KOPT-K1 (cell line): ENCODE measurements around the gene ZBTB21.

Source experiments
- H3K27ac ChIP-seq: fragments of 200-600 bp; sonication (generic); 2 replicates; pipeline ENCODE4 v1.5.1; 2016; ENCODE audit warnings: antibody characterized with exemption, mild to moderate bottlenecking, low read depth, low read length; ENCODE audit not compliant: poor library complexity, severe bottlenecking
- H3K36me3 ChIP-seq: fragments of 200-600 bp; sonication (generic); 2 replicates; pipeline ENCODE4 v1.5.1; 2017; ENCODE audit warnings: antibody characterized with exemption, mild to moderate bottlenecking, low read length, moderate library complexity; ENCODE audit not compliant: insufficient read depth
- H3K9me3 ChIP-seq: fragments of 200-600 bp; sonication (generic); 2 replicates; pipeline ENCODE4 v1.5.1; 2017; ENCODE audit warnings: antibody characterized with exemption, low read length, mild to moderate bottlenecking; ENCODE audit not compliant: insufficient read depth, poor library complexity, severe bottlenecking

ZBTB21 gene

DNA sequence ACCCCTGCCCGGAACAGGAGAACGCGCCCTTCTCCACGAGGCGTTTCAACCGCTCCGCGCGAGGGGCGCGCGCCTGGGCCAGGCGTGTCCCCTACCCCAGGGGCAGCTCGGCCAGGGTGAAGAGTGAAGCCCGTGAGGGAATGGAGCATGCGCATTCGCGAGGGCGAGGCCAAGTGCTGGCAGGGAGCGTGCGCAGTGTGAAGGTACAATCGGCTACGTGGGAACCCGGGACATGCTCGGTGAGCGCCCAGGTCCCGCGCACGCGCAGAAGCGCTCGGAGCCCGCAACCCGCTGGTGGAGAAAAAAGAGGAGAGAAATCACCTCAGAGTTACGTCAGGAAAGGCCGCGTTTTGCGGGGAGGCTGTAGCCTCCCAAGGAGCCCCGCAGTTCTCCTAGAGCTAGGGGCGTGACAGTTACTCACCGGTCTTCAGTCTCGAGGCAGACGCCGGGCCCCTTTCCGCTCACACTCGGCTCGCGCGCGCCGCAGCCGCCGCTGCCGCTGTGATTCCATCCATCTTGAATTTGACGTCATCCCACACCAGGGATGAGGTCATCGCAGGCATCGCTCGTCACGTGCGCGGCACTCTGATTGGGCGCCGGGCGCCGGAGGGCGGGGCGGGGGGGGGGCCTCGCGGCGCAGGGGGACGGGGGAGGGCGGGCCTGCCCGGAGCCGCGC lies at the start of gene ZBTB21:
ZBTB21 (minus strand) TSS at position 530 of the 676 bp plus-strand sequence. CDS start 16,265 bp downstream, outside the sequence.
- H3K27ac ChIP-seq, result peak within 1 kb of the TSS; percentile 92
- H3K36me3 ChIP-seq, result peaks cover 21% of the 10 kb centered on the region
- peaks cover 4% of the 10 kb centered on the region for H3K9me3 ChIP-seq

DNA sequence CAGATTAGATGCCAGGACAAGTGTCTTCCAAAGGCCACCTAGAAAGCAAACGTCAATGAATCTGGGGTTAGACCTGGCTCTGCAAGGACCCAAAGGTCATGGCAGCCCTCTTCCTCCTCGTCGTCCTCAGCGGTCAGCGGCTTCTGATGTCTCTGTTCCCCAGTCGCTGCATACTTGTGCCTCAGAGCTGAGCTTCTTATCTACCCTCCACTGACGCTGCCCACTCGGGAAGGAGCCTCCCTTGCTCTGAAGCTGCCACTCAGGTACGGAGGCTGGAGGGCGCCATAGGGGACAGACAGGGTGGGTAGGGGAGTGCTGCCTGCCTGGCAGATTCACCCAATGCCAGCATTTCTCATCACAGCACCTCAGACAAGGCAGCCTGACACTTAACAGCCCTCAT lies 49.6 kb upstream of the ZBTB21 start:
- H3K9me3 ChIP-seq, result no peaks in the 10 kb centered on the region
- no peaks in the 10 kb centered on the region for H3K36me3 ChIP-seq
- H3K27ac ChIP-seq, result peak overlapping the region; percentile 99

DNA sequence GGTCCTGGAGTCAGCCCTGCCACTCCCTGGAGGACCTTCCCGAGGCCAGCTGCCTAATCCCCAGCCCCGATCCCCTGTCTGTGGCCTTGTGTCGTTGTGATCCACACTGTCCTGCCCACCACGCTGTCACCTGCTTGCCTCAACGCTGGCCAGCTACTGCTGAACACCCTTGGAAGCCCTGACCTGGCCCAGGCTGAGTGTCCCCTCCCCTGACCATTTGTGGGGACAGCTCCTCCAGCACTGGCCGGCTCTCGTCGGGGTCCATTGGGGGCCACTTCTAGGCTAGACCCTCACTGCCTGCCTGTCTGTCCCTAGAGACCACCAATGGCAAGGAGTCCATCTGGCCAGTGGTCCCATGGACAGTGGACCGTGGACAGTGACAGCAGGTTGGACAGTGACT lies 49.0 kb upstream of the ZBTB21 start:
- H3K9me3 ChIP-seq, result no peaks in the 10 kb centered on the region
- no peaks in the 10 kb centered on the region for H3K36me3 ChIP-seq
- H3K27ac ChIP-seq, result no peak overlapping the region

DNA sequence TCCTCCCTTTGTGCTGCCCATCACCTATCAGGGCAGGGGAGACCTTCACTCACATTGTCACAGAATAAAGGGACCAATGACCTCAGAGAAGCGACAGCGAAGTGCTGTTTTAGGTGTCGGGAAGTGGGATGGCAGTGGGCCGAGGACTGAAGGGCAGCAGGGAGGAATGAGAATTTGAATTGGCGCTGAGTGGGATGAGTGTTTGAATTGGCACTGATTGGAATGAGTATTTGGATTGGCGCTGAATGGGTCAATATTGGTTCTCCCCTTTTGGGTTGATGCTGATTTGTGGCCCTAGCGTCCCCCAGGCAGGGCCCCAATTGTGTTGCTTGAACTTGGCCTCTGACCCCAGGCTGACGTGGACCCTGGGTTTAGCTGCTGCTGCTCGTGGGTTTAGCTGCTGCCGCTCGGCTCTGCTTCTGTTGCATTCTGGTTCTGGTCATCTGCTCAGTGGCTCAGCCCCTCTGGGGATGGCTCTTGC lies 48.5 kb upstream of the ZBTB21 start:
- no peaks in the 10 kb centered on the region for H3K9me3 ChIP-seq
- no peaks in the 10 kb centered on the region for H3K36me3 ChIP-seq
- no peak overlapping the region for H3K27ac ChIP-seq

DNA sequence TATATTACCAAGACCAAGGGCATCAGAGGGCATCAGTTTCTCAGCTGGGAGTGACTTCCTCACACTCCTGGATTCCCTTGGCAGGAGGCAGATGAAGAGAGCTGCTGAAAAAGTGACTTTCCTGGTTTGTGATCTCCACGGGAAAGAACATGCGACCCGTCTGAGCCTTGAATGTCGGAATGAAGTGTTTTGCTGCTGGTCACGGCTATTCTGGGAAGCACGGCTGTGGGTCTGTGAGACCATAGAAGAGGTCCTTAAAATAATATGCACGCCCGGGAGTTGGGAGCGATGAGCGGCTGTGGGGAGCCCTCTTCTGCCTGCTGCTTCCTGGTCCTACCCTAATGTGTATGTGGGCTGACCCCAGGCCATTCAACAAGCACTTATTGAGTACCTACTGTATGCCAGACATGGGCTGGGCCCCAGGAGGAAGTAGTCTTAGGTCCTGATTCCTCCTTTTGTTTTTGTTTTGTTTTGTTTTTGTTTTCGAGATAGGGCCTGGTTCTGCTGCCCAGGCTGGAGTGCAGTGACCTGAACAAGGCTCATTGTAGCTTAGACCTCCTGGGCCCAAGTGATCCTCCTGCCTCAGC lies 47.8 kb upstream of the ZBTB21 start:
- no peaks in the 10 kb centered on the region for H3K36me3 ChIP-seq
- no peaks in the 10 kb centered on the region for H3K9me3 ChIP-seq
- H3K27ac ChIP-seq, result no peak overlapping the region

DNA sequence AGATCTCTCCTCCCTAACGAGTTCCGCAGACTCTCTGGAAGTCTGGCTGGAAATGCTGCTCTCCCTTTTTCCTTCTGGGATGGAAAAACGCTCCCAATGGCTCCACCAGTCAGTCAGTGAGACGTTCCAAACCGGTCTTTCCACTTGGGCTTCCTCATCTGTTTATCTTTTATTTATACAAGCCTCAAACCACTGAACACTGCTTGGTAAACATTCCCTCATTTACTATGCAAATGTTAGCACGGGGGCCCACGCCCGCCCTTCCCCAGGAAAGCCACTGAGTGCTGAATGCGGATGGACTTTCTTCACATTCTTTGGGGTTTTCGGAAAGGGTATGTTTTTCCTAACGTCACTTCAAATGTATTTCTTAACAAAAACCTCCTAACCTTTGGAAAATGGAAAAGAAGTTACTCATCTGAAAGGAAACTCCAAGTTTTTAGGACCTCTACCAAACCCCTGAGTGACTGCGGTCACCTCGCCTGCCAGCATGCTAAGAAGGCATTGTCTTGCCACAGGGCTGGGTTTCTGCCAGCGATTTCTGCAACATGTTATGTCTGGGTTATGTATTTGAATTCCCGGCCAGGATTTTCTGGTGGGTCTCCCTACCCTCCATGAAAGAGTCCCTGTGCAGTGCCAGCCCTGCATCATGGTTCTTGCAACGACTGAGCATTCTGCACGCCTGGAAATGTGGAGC lies 47.0 kb upstream of the ZBTB21 start:
- H3K9me3 ChIP-seq, result no peaks in the 10 kb centered on the region
- H3K36me3 ChIP-seq, result no peaks in the 10 kb centered on the region
- H3K27ac ChIP-seq, result no peak overlapping the region

DNA sequence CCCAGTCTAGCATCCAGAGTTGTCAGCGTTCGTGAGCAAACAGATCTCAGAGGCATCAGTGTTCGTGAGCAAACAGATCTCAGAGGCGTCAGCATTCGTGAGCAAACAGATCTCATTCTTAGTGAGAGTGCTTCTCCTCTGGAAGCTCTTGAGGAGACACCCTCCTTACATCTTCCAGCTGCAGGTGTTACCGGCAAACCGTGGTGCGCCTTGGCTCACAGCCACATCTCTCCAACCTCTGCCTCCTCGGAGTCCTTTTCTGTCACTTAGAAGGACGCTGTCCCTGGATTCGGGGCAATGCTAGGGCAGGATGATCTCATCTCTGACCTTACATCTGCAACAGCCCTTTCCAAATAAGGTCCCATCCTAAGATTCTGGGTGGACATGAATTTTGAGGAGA lies 46.3 kb upstream of the ZBTB21 start:
- H3K27ac ChIP-seq, result no peak overlapping the region

DNA sequence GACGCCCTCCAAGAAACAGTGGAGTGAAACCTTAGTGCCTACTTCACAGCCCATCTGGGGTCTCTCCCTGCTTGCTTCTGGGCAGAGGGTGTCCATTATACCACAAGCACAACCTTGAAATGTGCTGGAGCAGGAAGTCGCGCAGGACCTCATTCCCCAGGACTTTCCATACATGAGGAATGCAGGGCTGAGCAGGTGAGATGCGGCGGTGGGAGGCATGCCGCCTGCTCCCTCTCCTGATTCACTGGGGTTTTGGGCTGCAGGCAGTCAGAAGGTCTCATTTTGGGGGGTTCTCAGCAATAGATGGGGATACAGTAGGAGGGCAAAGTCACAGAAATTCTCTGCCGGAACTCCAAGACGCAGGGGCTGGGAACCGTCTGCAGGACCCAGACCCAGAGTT lies 45.3 kb upstream of the ZBTB21 start:
- Histone ChIP-seq H3K9me3 (no peaks in the 10 kb centered on the region), H3K27ac (no peak overlapping the region), H3K36me3 (no peaks in the 10 kb centered on the region)

More for the DNA sequence above, 46.3 kb upstream of the ZBTB21 start:
- Histone ChIP-seq H3K36me3 (no peaks in the 10 kb centered on the region), H3K9me3 (no peaks in the 10 kb centered on the region)

DNA sequence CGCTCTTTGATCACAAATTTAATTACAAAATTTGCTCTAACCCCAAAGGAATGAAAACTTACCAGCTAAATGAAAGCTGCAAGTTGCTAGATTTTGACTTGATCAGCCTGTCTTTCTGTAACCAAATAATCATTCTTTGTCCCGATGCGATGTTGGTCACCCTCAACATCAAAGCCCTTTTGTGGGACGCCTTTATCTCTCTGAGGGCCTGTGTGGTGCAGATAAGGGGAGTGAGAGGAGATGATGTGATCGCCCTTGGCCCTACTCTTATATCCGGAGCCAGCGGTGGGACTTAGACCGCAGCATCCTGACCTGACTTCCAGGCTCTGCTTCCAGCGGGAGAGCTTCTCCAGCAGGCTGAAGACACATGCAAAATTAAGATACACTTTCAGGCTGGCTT lies 41.6 kb upstream of the ZBTB21 start:
- H3K36me3 ChIP-seq, result no peaks in the 10 kb centered on the region

DNA sequence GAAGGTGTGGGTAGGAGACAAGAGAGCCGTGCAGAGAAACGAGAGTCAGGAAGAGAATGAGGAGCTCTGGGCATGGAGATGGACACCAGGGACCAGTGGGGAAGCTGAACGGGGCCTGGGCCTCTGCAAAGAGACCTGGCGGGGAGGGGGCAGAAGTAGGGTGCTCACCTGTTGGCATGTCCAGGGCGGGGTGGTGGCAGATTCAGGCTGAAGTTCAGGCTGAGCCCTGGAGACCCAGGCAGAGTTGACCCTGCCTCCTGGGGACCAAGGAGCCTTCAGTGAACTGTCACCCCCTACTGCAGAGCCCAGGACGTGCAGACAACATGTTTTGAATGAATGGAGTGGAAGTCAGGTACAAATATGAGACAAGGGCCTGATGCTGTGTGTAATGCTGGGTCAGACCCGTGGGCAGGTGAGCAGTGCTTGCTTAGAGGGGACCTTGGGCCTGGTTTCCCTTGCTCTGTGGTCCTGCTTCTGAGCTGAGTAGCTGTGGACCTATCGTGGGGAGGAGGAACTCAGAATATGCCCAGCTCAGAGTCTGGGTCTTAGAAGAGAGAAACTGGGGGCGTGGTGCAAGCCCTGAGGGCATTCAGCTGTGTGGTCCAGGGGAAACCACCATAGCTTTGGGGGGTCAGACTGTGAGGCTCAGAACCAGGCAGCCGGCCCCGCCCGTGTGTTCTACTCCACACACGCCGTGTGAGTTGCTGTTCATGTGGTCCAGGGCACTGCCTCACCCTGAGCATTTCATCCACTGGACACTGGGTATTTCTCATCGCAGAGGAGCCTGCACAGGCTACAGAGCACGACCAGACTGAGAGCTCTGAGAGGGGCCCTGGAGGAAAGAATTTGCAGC lies 39.6 kb upstream of the ZBTB21 start:
- Histone ChIP-seq H3K9me3 (no peaks in the 10 kb centered on the region), H3K36me3 (no peaks in the 10 kb centered on the region), H3K27ac (no peak overlapping the region)

More for the DNA sequence above, 41.6 kb upstream of the ZBTB21 start:
- no peak overlapping the region for H3K27ac ChIP-seq
- no peaks in the 10 kb centered on the region for H3K9me3 ChIP-seq

DNA sequence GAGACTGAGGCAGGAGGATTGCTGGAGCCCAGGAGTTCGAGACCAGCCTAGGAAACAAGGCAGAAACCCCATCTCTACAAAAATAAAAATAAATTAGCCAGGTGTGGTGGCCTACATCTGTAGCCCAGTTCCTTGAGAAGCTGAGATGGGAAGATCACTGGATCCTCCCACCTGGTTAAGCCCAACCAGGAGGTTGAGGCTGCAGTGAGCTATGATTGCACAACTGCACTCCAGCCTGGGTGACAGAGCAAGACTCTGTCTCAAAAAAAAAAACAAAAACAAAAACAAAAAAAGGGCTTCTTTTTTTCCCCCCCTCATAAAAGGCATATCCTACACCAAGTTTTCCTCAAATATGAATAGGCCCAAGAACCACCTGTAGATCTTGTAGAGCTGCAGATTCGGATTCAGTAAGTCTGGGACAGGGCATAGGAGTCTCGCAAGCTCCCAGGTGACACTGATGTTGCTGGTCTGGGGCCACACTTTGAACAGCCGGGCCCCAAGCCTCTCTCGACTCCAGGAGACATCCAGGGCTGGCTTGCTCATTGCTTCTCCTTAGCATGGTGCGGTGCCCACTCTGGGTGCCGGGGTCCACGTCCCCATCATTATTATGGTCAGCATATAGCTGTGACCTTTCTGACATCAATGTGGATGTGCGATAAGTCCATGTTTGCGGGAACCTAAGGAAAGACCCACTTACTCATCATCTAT lies 38.9 kb upstream of the ZBTB21 start:
- H3K9me3 ChIP-seq, result no peaks in the 10 kb centered on the region
- H3K27ac ChIP-seq, result no peak overlapping the region
- no peaks in the 10 kb centered on the region for H3K36me3 ChIP-seq

DNA sequence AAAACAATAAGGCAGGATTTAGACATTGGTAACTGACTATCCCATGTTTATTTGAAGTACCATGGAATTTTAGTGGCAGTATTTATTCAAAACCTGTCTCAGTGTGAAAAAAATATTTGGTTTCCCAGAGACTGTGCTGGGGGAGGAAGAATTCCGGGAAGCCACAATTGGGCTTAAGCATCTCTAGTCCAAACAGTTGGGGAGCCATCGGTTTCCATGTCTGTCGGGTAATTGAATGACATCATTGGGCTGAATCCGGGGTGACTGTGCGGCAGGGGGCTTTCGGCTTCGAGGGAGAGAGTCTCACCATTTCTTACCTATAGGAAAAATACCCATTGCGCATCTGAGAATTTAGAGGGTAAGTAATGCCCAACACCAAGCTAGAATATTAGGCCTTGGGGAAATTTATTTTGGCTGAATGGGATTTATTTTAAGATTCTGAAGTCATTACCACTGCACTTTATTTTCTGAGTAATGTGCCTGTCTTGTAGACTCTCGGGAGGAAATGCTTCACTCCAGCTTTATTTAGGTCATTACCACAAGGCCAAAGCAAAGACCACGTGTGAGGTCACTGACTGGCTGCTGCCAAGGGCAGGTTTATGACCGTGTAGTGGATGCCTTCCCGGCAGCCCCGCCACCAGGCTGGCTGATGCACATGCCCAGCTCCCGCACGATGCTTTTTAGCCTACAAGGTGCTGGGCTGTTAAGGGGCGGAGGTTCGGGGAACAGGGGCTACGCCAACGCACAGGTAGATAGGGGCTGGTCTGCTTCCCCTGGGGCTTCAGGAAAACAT lies 37.9 kb upstream of the ZBTB21 start:
- no peaks in the 10 kb centered on the region for H3K9me3 ChIP-seq
- no peak overlapping the region for H3K27ac ChIP-seq
- H3K36me3 ChIP-seq, result no peaks in the 10 kb centered on the region

DNA sequence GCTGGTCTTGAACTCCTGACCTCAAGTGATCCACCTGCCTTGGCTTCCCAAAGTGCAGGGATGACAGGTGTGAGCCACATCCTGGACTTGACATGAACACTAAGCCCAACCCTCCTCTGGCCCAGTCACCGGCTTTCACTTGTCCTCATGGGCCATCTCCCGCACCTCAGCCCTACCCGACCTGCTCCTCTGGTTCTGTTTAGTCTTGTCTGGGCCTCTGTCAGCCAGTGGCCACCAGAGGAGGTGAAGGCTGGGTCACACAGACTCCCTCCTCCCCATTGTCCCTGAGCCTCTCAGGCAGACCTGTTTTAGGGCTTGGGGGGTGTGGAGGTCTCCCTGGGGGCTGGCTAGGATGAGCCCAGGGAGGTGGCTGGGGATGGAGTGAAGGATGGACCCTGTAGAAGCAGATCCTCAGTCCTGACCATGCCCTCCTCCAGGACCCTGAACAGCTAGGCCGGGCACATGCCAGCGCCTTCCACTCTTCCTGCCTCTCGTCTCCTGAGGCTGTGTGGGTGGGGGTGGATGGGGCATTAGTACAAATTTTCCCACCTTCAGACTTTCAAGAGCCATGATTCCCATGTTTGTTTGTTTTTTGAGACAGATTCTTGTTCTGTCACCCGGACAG lies 34.8 kb upstream of the ZBTB21 start:
- no peaks in the 10 kb centered on the region for H3K36me3 ChIP-seq
- no peaks in the 10 kb centered on the region for H3K9me3 ChIP-seq
- H3K27ac ChIP-seq, result no peak overlapping the region
